HG02571 (cell line): ENCODE measurements around the gene SIRT7.

Source experiments
- ATAC-seq: cut with Tn5 transposase; IDR thresholded peaks from one replicate; pipeline ENCODE4 v1.9.1; 2021; ENCODE audit warnings: mild to moderate bottlenecking, moderate library complexity; ENCODE audit not compliant: unreplicated experiment

SIRT7 gene

GRCh38 chr17:81907219-81908145, 10.5 kb downstream of the SIRT7 start:
- ATAC-seq, result no peak

GRCh38 chr17:81906476-81907218, 11.3 kb downstream of the SIRT7 start:
- ATAC-seq, result no peak

- ATAC-seq, result no peak
Measured at GRCh38 chr17:81905993-81906392, 12.0 kb downstream of the SIRT7 start.

- no peak for ATAC-seq
Measured at GRCh38 chr17:81905424-81905875, 12.5 kb downstream of the SIRT7 start.

GRCh38 chr17:81904600-81905423, 13.2 kb downstream of the SIRT7 start:
- ATAC-seq, result no peak

GRCh38 chr17:81903896-81904599, 13.9 kb downstream of the SIRT7 start:
- no peak for ATAC-seq

GRCh38 chr17:81903415-81903831, 14.6 kb downstream of the SIRT7 start:
- ATAC-seq, result no peak

GRCh38 chr17:81902653-81903414, 15.1 kb downstream of the SIRT7 start:
- ATAC-seq, result no peak

GRCh38 chr17:81902023-81902652, 15.8 kb downstream of the SIRT7 start, which contains the start of gene NPB:
NPB (plus strand) TSS chr17:81902238; CDS start chr17:81902278, 40 bp downstream.
- no peak for ATAC-seq

GRCh38 chr17:81901167-81902022, 16.6 kb downstream of the SIRT7 start:
- ATAC-seq, result no peak

- ATAC-seq, result no peak
Measured at GRCh38 chr17:81900181-81900820, 17.7 kb downstream of the SIRT7 start.

GRCh38 chr17:81899514-81900166, 18.3 kb downstream of the SIRT7 start:
- no peak for ATAC-seq

GRCh38 chr17:81898885-81899284, 19.1 kb downstream of the SIRT7 start:
- no peak for ATAC-seq

- no peak for ATAC-seq
Measured at GRCh38 chr17:81898029-81898866, 19.7 kb downstream of the SIRT7 start.

GRCh38 chr17:81895400-81895799, 22.6 kb downstream of the SIRT7 start:
- ATAC-seq, result no peak

GRCh38 chr17:81891303-81891552, 26.7 kb downstream of the SIRT7 start:
- ATAC-seq, result no peak
